GM23338 (cell line): ENCODE measurements around the gene MYOM1. TPM values are rescaled to one million over a fixed set of nuclear protein-coding genes. Genes with fewer than 3 reads are reported as not detected.

ENCODE experiments used
- ATAC-seq: fragments of 200-7000 bp; cut with Tn5 transposase; 3 replicates; pipeline ENCODE4 v1.9.1; 2020
- DNase-seq: peaks from one replicate; pipeline ENCODE4 v3.0.0-alpha.2; 2015; ENCODE audit warnings: low spot score
- H2AFZ ChIP-seq: fragments of 200-600 bp; sonication (generic); 2 replicates; pipeline ENCODE4 v1.8.0; 2016; ENCODE audit warnings: antibody characterized with exemption, mild to moderate bottlenecking, moderate library complexity
- H3F3A ChIP-seq: fragments of 200-600 bp; sonication (generic); replicated peaks from 2 replicates; pipeline ENCODE4 v1.8.0; 2017; ENCODE audit warnings: antibody characterized with exemption, mixed run types, low read depth
- H3K27ac ChIP-seq: fragments of 200-600 bp; sonication (generic); 2 replicates; pipeline ENCODE4 v1.6.1; 2016; ENCODE audit warnings: low read depth
- H3K27me3 ChIP-seq: fragments of 200-600 bp; sonication (generic); 2 replicates; pipeline ENCODE4 v1.8.0; 2016; ENCODE audit warnings: mild to moderate bottlenecking, mixed run types, moderate library complexity; ENCODE audit not compliant: insufficient read depth
- H3K36me3 ChIP-seq: fragments of 200-600 bp; sonication (generic); 2 replicates; pipeline ENCODE4 v1.8.0; 2016; ENCODE audit warnings: mild to moderate bottlenecking; ENCODE audit not compliant: insufficient read depth
- H3K4me1 ChIP-seq: fragments of 200-600 bp; sonication (generic); 2 replicates; pipeline ENCODE4 v1.8.0; 2016; ENCODE audit warnings: mild to moderate bottlenecking, moderate library complexity; ENCODE audit not compliant: insufficient read depth
- H3K4me2 ChIP-seq: fragments of 200-600 bp; sonication (generic); 2 replicates; pipeline ENCODE4 v1.7.1; 2017; ENCODE audit warnings: mixed run types
- H3K4me3 ChIP-seq: fragments of 200-600 bp; sonication (generic); 2 replicates; pipeline ENCODE4 v1.6.1; 2016; ENCODE audit warnings: mixed run types
- H3K79me2 ChIP-seq: fragments of 200-600 bp; sonication (generic); replicated peaks from 2 replicates; pipeline ENCODE4 v1.8.0; 2017; ENCODE audit warnings: mild to moderate bottlenecking; ENCODE audit not compliant: insufficient read depth
- H3K9me2 ChIP-seq: fragments of 200-600 bp; sonication (generic); 2 replicates; pipeline ENCODE4 v1.8.0; 2017; ENCODE audit not compliant: insufficient read depth
- H4K20me1 ChIP-seq: fragments of 200-600 bp; sonication (generic); replicated peaks from 2 replicates; pipeline ENCODE4 v1.8.0; 2017; ENCODE audit warnings: mild to moderate bottlenecking; ENCODE audit not compliant: insufficient read depth
- H3K27ac Mint-ChIP-seq: 2 replicates; pipeline ENCODE4 v1.8.0; 2020; ENCODE audit warnings: inconsistent platforms, mild to moderate bottlenecking, moderate library complexity, mixed read lengths
- H3K27me3 Mint-ChIP-seq: 3 replicates; pipeline ENCODE4 v1.8.0; 2022; ENCODE audit warnings: low read depth, mild to moderate bottlenecking, moderate library complexity, mixed read lengths, inconsistent platforms; ENCODE audit not compliant: insufficient read depth, poor library complexity
- H3K36me3 Mint-ChIP-seq: 3 replicates; pipeline ENCODE4 v1.8.0; 2021; ENCODE audit warnings: low read depth, mild to moderate bottlenecking, inconsistent platforms, moderate library complexity, mixed read lengths
- H3K4me1 Mint-ChIP-seq: 3 replicates; pipeline ENCODE4 v1.8.0; 2020; ENCODE audit warnings: mild to moderate bottlenecking, inconsistent platforms, mixed read lengths
- H3K4me3 Mint-ChIP-seq: 3 replicates; pipeline ENCODE4 v1.8.0; 2021; ENCODE audit warnings: moderate library complexity, mild to moderate bottlenecking, inconsistent platforms, mixed read lengths
- H3K9me3 Mint-ChIP-seq: 3 replicates; pipeline ENCODE4 v1.8.0; 2020; ENCODE audit warnings: moderate library complexity, mild to moderate bottlenecking, inconsistent platforms, mixed read lengths
- CREB1 ChIP-seq: fragments of 250-450 bp; sonication (Bioruptor Pico); IDR thresholded peaks from 2 replicates; pipeline ENCODE4 v1.5.0; 2020; ENCODE audit warnings: low read depth, mild to moderate bottlenecking, moderate library complexity
- EZH2phosphoT487 ChIP-seq: fragments of 200-600 bp; sonication (generic); IDR thresholded peaks from one replicate; pipeline ENCODE4 v1.8.1; 2018; ENCODE audit warnings: antibody characterized with exemption; ENCODE audit not compliant: unreplicated experiment
- JUNB ChIP-seq: IDR thresholded peaks from one replicate; pipeline ENCODE4 v1.6.1; 2016; ENCODE audit warnings: antibody characterized with exemption; ENCODE audit not compliant: unreplicated experiment
- NANOG ChIP-seq: IDR thresholded peaks from 2 replicates; pipeline ENCODE4 v1.6.1; 2016; ENCODE audit warnings: antibody characterized with exemption, borderline replicate concordance
- REST ChIP-seq: IDR thresholded peaks from one replicate; pipeline ENCODE4 v1.6.1; 2018; ENCODE audit warnings: antibody characterized with exemption; ENCODE audit not compliant: unreplicated experiment
- STAT1 ChIP-seq: IDR thresholded peaks from one replicate; pipeline ENCODE4 v1.6.1; 2016; ENCODE audit warnings: antibody characterized with exemption; ENCODE audit not compliant: unreplicated experiment
- ZNF114 ChIP-seq: fragments of 250-450 bp; sonication (Bioruptor Pico); IDR thresholded peaks from 2 replicates; pipeline ENCODE4 v1.5.0; 2020; ENCODE audit warnings: mild to moderate bottlenecking, moderate library complexity
- ZNF331 ChIP-seq: fragments of 250-450 bp; sonication (Bioruptor Pico); IDR thresholded peaks from 2 replicates; pipeline ENCODE4 v1.5.0; 2020; ENCODE audit warnings: low read depth, mild to moderate bottlenecking, moderate library complexity
- polyA plus RNA-seq: library from polyadenylated mRNA; unstranded; fragments of >200 nt; fragmentation: Nextera tagmentation; extraction: Ambion mirVana; gene quantifications from 2 replicates; pipeline ENCODE4 v1.2.1, GENCODE V29; 2016
- total RNA-seq: library from RNA; depleted of rRNA; stranded (reverse); fragments of >200 nt; shearing (Covaris generic); gene quantifications from 2 replicates; pipeline ENCODE4 v1.2.3, GENCODE V29; 2014
- TF ChIP-seq, protein P1 (sequence below): fragments of 250-450 bp; sonication (Bioruptor Pico); IDR thresholded peaks from 2 replicates; pipeline ENCODE4 v1.5.0; 2020; ENCODE audit warnings: mild to moderate bottlenecking, moderate library complexity

MYOM1 gene
- total and polyA plus RNA-seq, 2 experiments from 2014 or later: 0.27 to 0.38 TPM

DNA sequence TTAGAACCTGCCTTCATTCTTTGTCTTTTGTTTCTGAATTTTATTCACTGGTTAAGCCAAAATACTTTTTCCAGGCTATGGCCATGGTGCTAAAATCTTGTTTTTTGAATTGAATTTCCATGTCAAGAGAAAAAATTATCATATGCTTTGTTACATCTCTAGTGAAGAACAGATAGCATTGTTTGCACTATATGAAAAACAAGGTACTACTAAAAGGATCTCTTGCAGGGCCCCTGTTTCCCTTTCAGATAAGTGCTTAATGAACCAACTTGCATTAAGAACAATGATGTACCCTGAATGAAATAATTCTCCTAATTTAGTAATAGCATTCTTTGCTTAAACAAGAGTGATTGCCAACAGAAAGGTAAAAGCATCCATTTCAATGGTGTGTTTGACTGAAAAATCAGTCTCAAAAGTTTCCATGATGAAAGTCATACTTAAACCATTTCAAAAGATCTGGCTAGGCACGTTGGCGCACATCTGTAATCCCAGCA lies 37.9 kb upstream of the MYOM1 start:
- peaks cover 26% of the 10 kb centered on the region for H3K4me1 Mint-ChIP-seq
- peak overlapping the region; percentile 66; the same call in 1 of the 2 replicates for H3K27ac ChIP-seq
- DNase-seq (no peak), ATAC-seq (no peak)
- no peaks in the 10 kb centered on the region for H3K9me3 Mint-ChIP-seq
- no peak overlapping the region for H3K4me3 Mint-ChIP-seq
- peaks cover 6% of the 10 kb centered on the region for H3K4me1 ChIP-seq
- no peak overlapping the region for H3K4me3 ChIP-seq
- H3F3A ChIP-seq: no peaks in the 10 kb centered on the region
- H3K27me3 ChIP-seq: no peaks in the 10 kb centered on the region
- peaks cover 15% of the 10 kb centered on the region for H3K79me2 ChIP-seq
- H3K4me2 ChIP-seq: no peak overlapping the region
- H3K9me2 ChIP-seq: no peaks in the 10 kb centered on the region
- H3K36me3 Mint-ChIP-seq: peaks cover 55% of the 10 kb centered on the region
- H3K27ac Mint-ChIP-seq: peak overlapping the region; percentile 79; the same call in 1 of the 2 replicates
- peaks cover 3% of the 10 kb centered on the region for H3K27me3 Mint-ChIP-seq
- H2AFZ ChIP-seq: no peak overlapping the region
- H3K36me3 ChIP-seq: peaks cover 27% of the 10 kb centered on the region
- peaks cover 2% of the 10 kb centered on the region; the same call in 1 of the 2 replicates for H4K20me1 ChIP-seq
- TF ChIP-seq EZH2phosphoT487 (no peak), ZNF331 (no peak)

DNA sequence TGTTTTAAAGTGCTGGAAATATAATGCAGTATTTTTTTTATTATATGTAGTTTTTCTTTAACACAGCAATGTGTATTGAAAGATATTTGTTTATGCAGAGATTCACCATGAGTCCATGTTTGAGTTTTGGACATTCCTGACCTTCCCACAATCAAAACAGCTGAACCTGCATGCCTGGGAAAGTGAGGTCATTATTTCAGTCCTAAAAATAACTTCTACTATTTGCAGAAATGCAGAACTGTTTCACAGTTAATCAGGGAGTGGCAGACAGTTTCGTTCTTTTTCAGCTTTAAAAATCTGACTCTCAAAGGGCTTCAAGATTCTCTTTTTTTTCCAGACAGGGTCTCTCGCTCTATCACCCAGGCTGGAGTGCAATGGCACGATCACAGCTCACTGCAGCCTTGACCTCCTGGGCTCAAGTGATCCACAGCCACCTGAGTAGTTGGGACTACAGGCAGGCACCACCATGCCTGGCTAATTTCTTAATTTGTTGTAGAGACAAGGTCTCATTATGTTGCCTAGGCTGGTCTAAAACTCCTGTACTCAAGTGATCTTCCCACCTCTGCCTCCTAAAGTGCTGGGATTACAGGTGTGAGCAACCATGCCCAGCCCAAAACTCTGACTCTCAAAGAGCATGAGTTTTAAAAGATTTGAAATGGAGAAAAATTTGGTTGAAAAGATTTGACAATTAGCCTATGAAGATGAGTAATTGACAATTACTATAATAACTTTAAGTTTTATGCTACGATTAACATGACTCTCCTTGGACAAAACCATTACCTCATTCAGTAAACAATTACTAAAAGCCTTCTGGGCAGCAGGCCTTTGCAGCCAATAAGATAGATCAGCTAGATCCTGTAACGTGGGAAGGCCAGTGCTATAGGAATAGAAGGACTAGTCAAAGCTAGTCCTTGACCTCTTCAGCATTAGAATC lies 37.2 kb upstream of the MYOM1 start:
- peak overlapping the region; percentile 66 for H3K27ac ChIP-seq
- no peak for ATAC-seq
- TF ChIP-seq STAT1 (no peak), ZNF114 (CRISPR knock-in tag) (no peak), REST (no peak), EZH2phosphoT487 (no peak), JUNB (no peak), ZNF331 (no peak), CREB1 (CRISPR knock-in tag) (no peak), NANOG (no peak)
- TF ChIP-seq, protein P1, sequence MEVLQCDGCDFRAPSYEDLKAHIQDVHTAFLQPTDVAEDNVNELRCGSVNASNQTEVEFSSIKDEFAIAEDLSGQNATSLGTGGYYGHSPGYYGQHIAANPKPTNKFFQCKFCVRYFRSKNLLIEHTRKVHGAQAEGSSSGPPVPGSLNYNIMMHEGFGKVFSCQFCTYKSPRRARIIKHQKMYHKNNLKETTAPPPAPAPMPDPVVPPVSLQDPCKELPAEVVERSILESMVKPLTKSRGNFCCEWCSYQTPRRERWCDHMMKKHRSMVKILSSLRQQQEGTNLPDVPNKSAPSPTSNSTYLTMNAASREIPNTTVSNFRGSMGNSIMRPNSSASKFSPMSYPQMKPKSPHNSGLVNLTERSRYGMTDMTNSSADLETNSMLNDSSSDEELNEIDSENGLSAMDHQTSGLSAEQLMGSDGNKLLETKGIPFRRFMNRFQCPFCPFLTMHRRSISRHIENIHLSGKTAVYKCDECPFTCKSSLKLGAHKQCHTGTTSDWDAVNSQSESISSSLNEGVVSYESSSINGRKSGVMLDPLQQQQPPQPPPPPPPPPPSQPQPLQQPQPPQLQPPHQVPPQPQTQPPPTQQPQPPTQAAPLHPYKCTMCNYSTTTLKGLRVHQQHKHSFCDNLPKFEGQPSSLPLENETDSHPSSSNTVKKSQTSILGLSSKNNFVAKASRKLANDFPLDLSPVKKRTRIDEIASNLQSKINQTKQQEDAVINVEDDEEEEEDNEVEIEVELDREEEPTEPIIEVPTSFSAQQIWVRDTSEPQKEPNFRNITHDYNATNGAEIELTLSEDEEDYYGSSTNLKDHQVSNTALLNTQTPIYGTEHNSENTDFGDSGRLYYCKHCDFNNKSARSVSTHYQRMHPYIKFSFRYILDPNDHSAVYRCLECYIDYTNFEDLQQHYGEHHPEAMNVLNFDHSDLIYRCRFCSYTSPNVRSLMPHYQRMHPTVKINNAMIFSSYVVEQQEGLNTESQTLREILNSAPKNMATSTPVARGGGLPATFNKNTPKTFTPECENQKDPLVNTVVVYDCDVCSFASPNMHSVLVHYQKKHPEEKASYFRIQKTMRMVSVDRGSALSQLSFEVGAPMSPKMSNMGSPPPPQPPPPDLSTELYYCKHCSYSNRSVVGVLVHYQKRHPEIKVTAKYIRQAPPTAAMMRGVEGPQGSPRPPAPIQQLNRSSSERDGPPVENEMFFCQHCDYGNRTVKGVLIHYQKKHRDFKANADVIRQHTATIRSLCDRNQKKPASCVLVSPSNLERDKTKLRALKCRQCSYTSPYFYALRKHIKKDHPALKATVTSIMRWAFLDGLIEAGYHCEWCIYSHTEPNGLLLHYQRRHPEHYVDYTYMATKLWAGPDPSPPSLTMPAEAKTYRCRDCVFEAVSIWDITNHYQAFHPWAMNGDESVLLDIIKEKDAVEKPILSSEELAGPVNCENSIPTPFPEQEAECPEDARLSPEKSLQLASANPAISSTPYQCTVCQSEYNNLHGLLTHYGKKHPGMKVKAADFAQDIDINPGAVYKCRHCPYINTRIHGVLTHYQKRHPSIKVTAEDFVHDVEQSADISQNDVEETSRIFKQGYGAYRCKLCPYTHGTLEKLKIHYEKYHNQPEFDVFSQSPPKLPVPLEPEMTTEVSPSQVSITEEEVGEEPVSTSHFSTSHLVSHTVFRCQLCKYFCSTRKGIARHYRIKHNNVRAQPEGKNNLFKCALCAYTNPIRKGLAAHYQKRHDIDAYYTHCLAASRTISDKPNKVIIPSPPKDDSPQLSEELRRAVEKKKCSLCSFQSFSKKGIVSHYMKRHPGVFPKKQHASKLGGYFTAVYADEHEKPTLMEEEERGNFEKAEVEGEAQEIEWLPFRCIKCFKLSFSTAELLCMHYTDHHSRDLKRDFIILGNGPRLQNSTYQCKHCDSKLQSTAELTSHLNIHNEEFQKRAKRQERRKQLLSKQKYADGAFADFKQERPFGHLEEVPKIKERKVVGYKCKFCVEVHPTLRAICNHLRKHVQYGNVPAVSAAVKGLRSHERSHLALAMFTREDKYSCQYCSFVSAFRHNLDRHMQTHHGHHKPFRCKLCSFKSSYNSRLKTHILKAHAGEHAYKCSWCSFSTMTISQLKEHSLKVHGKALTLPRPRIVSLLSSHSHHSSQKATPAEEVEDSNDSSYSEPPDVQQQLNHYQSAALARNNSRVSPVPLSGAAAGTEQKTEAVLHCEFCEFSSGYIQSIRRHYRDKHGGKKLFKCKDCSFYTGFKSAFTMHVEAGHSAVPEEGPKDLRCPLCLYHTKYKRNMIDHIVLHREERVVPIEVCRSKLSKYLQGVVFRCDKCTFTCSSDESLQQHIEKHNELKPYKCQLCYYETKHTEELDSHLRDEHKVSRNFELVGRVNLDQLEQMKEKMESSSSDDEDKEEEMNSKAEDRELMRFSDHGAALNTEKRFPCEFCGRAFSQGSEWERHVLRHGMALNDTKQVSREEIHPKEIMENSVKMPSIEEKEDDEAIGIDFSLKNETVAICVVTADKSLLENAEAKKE (CRISPR knock-in tag): no peak

More for the DNA sequence above, 37.2 kb upstream of the MYOM1 start:
- H3K4me1 ChIP-seq: peaks cover 6% of the 10 kb centered on the region
- peak overlapping the region; percentile 14 for H3K27ac Mint-ChIP-seq
- H3F3A ChIP-seq: no peaks in the 10 kb centered on the region
- peaks cover 19% of the 10 kb centered on the region for H3K79me2 ChIP-seq
- H4K20me1 ChIP-seq: no peaks in the 10 kb centered on the region
- peaks cover 27% of the 10 kb centered on the region for H3K36me3 ChIP-seq
- H3K27me3 ChIP-seq: no peaks in the 10 kb centered on the region
- H2AFZ ChIP-seq: no peak overlapping the region
- H3K9me2 ChIP-seq: no peaks in the 10 kb centered on the region
- peaks cover 26% of the 10 kb centered on the region for H3K4me1 Mint-ChIP-seq
- DNase-seq: no peak
- H3K27me3 Mint-ChIP-seq: peaks cover 2% of the 10 kb centered on the region
- peaks cover 55% of the 10 kb centered on the region for H3K36me3 Mint-ChIP-seq
- no peak overlapping the region for H3K4me3 Mint-ChIP-seq
- H3K4me2 ChIP-seq: 0 out of 2 replicates have a peak overlapping the region, but pooled peaks have one; percentile 4
- no peak overlapping the region for H3K4me3 ChIP-seq
- no peaks in the 10 kb centered on the region for H3K9me3 Mint-ChIP-seq
